PFSK-1 (cell line): Measurements from ENCODE around the gene THAP10.

ENCODE experiments used
- FOXP2 ChIP-seq: optimal IDR thresholded peaks from 2 replicates; pipeline ENCODE3; 2011; ENCODE audit warnings: borderline replicate concordance, control low read depth, inconsistent platforms; ENCODE audit not compliant: insufficient read depth; ENCODE audit errors: extremely low read length, extremely low read depth
- POLR2AphosphoS5 ChIP-seq: IDR thresholded peaks from 2 replicates; pipeline ENCODE4 v1.6.1; 2012; ENCODE audit warnings: low read depth, mild to moderate bottlenecking, control low read depth, low read length, moderate library complexity
- SIN3A ChIP-seq: IDR thresholded peaks from 2 replicates; pipeline ENCODE4 v1.6.1; 2012; ENCODE audit warnings: mild to moderate bottlenecking, low read length, moderate library complexity, borderline replicate concordance; ENCODE audit not compliant: insufficient read depth
- TAF1 ChIP-seq: IDR thresholded peaks from 2 replicates; pipeline ENCODE4 v1.6.1; 2012; ENCODE audit warnings: low read length, control low read depth, borderline replicate concordance; ENCODE audit not compliant: insufficient read depth
- TF ChIP-seq, protein P1 (sequence below), 2 experiments: IDR thresholded peaks; 2 replicates each; pipeline versions ENCODE4 v1.6.1 to v1.8.0; 2011 to 2012; ENCODE audit warnings: low read depth in 2 of 2, low read length in 2 of 2, control low read depth in 1 of 2, inconsistent platforms in 1 of 2, mild to moderate bottlenecking in 1 of 2, moderate library complexity in 1 of 2; ENCODE audit not compliant: insufficient read depth in 1 of 2

The THAP10 gene

DNA sequence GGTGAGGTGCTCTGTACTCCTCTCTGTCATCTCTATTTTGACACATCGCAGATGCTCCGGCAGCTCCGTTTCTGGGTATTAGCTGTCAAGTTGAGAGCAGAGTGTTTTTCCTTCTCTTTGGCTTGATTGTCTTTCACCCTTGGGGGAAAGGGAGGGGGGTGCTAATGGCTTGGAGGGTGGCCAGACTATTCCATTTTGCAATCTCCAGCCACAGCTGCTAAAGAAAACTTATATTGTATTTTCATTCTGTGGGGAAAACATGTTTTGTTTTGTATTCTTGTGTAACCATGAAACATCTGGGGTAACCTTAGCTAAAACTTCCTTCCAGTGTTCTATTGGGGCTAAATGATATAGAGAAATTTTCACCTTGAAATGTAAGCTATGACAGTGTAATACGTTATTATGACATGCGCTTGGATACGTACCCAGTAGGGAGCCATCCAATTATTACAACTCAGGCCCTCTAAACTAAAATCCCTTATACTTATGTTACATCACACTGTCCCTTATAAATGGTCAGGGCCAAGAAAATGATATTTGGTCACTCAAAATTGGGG is 24.2 kb downstream of the THAP10 start:
- TF ChIP-seq POLR2AphosphoS5 (no peak), FOXP2 (no peak), TAF1 (no peak), SIN3A (no peak)
- TF ChIP-seq, protein P1, sequence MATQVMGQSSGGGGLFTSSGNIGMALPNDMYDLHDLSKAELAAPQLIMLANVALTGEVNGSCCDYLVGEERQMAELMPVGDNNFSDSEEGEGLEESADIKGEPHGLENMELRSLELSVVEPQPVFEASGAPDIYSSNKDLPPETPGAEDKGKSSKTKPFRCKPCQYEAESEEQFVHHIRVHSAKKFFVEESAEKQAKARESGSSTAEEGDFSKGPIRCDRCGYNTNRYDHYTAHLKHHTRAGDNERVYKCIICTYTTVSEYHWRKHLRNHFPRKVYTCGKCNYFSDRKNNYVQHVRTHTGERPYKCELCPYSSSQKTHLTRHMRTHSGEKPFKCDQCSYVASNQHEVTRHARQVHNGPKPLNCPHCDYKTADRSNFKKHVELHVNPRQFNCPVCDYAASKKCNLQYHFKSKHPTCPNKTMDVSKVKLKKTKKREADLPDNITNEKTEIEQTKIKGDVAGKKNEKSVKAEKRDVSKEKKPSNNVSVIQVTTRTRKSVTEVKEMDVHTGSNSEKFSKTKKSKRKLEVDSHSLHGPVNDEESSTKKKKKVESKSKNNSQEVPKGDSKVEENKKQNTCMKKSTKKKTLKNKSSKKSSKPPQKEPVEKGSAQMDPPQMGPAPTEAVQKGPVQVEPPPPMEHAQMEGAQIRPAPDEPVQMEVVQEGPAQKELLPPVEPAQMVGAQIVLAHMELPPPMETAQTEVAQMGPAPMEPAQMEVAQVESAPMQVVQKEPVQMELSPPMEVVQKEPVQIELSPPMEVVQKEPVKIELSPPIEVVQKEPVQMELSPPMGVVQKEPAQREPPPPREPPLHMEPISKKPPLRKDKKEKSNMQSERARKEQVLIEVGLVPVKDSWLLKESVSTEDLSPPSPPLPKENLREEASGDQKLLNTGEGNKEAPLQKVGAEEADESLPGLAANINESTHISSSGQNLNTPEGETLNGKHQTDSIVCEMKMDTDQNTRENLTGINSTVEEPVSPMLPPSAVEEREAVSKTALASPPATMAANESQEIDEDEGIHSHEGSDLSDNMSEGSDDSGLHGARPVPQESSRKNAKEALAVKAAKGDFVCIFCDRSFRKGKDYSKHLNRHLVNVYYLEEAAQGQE (IDR thresholded peaks at IDR 0.05; ENCODE audit: insufficient read depth in 1 of 2, low read depth in 2 of 2, low read length in 2 of 2) = no peak

DNA sequence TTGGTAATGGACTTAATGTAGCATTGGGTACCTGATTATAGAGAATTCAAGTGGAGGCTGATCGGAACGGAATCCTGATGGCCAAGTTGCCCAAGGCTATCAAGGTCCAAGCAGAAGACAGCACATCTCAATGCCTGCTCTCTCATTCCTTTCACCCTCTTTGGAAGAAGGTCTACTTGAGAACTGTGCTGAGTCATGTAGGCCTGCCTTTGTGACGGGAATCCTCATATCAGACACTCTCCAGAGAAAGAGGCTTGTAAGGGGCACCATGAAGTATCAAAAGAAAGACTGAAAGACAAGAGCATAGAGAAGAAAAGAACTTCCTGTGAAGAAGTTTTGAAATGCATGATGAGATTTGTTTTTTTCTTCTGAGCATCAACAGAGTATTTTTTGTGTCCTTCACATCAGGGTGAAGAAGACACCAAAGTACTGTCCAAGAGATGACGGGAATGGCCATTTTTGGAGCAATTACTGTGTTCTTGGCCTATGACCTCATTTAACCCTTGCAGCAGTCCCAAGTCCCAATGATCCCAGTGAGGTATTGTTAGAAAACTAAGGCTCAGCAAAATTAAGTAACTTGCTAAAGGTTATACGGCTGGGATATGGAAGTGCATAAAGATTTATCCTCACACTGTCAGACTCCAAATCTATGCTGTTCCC is 25.1 kb downstream of the THAP10 start:
- TF ChIP-seq, protein P1 (IDR thresholded peaks at IDR 0.05; ENCODE audit: insufficient read depth in 1 of 2, low read depth in 2 of 2, low read length in 2 of 2) = no peak
- no peak for TF ChIP-seq SIN3A
- no peak for TF ChIP-seq POLR2AphosphoS5
- no peak for TF ChIP-seq TAF1
- TF ChIP-seq FOXP2 = no peak

DNA sequence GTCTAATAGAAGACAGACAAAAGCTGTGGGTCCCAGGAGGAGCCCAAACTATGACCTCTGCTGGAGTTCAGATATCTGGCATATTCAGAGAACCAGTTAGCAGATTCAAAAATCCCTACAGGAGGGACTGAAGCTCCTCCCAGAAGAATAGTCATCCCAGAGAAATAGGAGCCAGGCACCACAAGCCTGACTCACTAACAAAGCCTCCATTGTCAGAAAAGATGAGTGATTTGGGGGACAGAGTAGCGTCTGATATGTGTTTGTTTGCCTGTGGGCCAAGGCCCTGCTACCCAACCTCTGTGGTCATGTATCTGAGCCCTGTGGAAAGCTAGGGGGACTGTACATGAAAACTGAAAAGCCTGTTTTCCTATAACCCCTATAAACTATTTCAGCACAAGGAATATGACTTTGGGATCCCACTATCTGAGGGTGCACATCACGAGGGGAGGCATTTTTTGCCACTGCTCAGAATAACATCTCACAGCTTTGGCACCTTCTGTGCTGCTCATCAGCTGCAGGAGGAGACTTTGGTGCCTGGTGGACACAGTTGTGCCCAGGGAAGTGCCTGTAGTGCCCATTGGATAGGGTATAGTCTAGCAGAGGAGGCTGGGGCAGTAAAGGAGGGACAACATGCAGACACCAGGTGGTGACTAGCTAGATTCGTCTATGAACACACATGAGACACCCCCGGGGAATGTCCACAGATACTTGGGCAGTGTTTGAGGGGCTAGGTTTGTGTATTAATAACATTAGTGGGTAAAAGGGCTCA is 28.6 kb downstream of the THAP10 start:
- TF ChIP-seq, protein P1 (IDR thresholded peaks at IDR 0.05; ENCODE audit: insufficient read depth in 1 of 2, low read depth in 2 of 2, low read length in 2 of 2) = no peak
- TF ChIP-seq TAF1 = no peak
- no peak for TF ChIP-seq FOXP2

DNA sequence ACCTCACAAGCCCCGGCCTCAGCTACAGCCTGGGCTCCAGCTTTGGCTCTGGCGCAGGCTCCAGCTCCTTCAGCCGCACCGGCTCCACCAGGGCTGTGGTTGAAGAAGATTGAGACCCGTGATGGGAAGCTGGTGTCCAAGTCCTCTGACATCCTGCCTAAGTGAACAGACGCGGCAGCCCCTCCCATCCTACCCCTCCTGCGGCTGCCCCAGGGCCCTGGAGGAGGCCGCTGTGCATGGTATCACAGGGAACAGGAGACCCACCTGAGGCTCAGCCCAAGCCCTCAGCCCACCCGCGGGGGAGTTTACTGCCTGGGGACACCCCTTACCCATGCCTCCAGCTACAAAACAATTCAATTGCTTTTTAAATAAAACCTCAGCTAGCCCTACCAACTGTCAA is 32.2 kb downstream of the THAP10 start:
- TF ChIP-seq SIN3A (no peak), TAF1 (no peak), FOXP2 (no peak), POLR2AphosphoS5 (no peak)

DNA sequence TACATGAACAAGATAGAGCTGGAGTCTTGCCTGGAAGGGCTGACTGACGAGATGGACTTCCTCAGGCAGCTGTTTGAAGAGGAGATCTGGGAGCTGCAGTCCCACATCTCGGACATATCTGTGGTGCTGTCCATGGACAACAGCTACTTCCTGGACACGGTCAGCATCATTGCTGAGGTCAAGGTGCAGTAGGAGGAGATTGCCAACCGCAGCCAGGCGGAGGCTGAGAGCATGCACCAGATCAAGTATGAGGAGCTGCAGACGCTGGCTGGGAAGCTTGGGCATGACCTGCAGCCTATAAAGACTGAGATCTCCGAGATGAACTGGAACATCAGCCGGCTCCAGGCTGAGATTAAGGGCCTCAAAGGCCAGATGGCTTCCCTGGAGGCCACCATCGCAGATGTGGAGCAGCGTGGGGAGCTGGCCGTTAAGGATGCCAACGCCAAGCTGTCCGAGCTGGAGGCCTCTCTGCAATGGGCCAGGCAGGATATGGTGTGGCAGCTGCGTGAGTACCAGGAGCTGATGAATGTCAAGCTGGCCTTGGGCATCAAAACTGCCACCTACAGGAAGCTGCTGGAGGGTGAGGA is 32.8 kb downstream of the THAP10 start:
- TF ChIP-seq POLR2AphosphoS5 = no peak
- TF ChIP-seq FOXP2 = no peak
- TF ChIP-seq TAF1 = no peak
- TF ChIP-seq, protein P1 (IDR thresholded peaks at IDR 0.05; ENCODE audit: insufficient read depth in 1 of 2, low read depth in 2 of 2, low read length in 2 of 2) = no peak
- no peak for TF ChIP-seq SIN3A
